Measurements from ENCODE around the gene DOK7.

DNA sequence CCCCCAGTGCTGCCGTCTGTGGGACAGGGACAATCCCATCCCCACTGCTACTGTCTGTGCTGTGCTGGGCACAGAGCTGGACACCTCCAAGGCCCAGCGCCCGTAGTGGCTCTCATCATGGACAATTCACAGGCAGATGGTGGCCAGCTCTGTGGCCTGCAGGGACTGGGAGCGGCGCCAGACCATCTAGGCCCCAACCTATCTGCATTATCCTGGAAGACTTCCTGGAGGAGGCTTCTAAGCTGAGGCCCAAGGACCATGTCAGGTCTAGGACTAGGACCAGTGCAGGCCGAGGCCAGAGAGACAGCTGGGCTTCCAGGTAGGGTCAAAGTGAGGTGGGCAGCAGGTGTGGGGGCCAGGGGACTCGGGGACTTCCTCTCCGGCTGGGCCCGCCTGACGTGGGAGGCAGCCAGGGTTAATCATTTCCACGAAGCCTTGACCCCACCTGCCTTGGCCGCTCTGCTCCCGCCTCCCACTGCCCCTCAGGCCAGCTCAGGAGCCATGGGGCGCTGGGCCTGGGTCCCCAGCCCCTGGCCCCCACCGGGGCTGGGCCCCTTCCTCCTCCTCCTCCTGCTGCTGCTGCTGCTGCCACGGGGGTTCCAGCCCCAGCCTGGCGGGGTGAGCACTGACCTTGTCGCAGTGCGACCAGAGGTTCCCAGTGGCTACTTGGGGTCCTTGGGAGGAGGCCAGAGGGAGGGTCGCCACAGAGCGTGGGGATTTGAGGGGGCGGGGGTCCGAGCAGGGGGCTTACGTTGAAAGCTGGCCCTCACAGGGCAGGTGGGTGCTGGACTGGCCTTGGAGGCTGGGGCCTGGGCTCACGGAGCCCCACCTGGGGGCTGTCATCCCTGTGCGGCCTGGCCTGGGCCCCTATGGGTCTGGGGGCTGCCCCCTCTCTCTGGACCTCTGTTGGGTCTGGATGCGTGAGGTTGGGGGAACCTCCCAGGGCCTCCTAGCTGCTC is 21.3 kb upstream of the DOK7 start, which contains the start of gene HGFAC:
- TF ChIP-seq, protein P1, sequence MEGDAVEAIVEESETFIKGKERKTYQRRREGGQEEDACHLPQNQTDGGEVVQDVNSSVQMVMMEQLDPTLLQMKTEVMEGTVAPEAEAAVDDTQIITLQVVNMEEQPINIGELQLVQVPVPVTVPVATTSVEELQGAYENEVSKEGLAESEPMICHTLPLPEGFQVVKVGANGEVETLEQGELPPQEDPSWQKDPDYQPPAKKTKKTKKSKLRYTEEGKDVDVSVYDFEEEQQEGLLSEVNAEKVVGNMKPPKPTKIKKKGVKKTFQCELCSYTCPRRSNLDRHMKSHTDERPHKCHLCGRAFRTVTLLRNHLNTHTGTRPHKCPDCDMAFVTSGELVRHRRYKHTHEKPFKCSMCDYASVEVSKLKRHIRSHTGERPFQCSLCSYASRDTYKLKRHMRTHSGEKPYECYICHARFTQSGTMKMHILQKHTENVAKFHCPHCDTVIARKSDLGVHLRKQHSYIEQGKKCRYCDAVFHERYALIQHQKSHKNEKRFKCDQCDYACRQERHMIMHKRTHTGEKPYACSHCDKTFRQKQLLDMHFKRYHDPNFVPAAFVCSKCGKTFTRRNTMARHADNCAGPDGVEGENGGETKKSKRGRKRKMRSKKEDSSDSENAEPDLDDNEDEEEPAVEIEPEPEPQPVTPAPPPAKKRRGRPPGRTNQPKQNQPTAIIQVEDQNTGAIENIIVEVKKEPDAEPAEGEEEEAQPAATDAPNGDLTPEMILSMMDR (conservative IDR thresholded peaks at IDR 0.05; ENCODE audit: low read depth, low read length) = no peak
- no peak for TF ChIP-seq EZH2 (IDR thresholded peaks at IDR 0.05; ENCODE audit: borderline replicate concordance, low read depth, low read length, poor library complexity, severe bottlenecking)

Data from A673 (cell line).